Measurements from ENCODE around the gene VSIG2.
A peak's percentile ranks its signal among the peaks of the same experiment; 100 is the strongest.

The VSIG2 gene

GRCh38 chr11:124724979-124725718 lies 26.9 kb downstream of the VSIG2 start:
- no peak for DNase-seq (ENCODE audit: low read depth)

DNA sequence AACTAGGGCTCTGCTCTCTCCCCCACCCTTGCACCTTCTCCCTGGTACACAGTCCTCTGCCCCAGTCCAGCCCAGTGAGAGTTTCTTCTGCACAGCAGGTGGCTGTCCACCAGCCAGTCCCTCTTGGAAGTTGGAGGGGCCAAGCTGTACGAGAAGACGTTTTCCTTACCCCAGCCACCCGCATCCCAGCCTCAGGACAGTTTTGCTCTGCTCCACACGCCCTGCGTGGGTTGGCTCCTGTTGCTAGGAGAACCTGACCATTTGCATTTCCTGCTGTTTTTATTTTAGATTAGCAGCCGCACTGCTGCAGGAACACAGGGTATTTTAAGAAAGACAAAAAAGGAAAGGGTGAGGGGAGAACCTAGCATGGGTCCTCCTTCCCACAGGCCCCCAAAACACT lies 29.9 kb downstream of the VSIG2 start:
- no peak for DNase-seq (ENCODE audit: low read depth)

DNA sequence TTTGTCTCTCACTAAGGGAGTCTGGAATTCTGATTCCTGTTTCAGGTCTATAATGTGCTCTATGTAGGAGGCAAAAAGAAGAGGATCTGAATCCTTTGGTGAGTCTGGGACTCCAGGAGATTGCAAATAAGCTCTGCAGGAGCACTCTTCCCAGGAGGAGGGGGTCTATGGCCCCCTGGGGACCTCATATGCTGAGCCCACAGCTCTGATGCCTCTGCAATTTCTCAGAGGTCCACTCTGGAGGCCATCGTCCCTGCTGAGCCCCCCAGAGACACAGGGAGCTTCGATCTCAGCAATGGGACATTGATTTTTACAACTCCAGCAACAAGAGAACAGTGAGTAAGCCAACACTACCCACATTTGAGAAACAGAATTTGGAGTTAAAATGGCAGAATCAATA lies 32.5 kb downstream of the VSIG2 start:
- DNase-seq (ENCODE audit: low read depth) = no peak

DNA sequence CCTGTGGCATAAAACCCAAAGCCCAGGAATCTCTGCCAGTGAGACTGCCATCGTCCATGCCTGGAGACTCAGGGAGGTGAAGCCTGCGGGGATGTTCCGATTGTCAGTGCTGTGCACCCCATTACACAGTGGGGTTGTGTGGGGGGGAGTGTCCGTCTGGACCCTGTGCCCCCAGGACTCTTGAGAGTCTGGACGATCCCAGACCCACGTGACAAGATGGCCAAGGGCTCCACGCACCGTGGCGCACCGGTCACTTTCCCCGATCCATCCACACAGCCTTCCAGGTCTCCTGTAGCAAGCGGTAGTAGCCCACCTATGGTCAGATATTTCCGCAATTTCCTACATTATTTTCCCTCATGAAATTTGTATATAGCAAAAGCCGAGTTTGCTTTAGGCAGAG lies 33.3 kb downstream of the VSIG2 start:
- DNase-seq (ENCODE audit: low read depth) = no peak

- peak; percentile 8 for DNase-seq (ENCODE audit: low read depth)
These were observed 34.0 kb downstream of the VSIG2 start for GRCh38 chr11:124717786-124718651.

GRCh38 chr11:124717421-124717785 lies 34.7 kb downstream of the VSIG2 start:
- DNase-seq (ENCODE audit: low read depth) = no peak

- DNase-seq (ENCODE audit: low read depth) = no peak
These were observed 35.5 kb downstream of the VSIG2 start for GRCh38 chr11:124716591-124716990.

GRCh38 chr11:124712392-124712791 lies 39.7 kb downstream of the VSIG2 start:
- no peak for DNase-seq (ENCODE audit: low read depth)

GRCh38 chr11:124707829-124708228 lies 44.2 kb downstream of the VSIG2 start:
- DNase-seq (ENCODE audit: low read depth) = no peak

GRCh38 chr11:124700028-124700427 lies 52.0 kb downstream of the VSIG2 start:
- DNase-seq (ENCODE audit: low read depth) = no peak

DNA sequence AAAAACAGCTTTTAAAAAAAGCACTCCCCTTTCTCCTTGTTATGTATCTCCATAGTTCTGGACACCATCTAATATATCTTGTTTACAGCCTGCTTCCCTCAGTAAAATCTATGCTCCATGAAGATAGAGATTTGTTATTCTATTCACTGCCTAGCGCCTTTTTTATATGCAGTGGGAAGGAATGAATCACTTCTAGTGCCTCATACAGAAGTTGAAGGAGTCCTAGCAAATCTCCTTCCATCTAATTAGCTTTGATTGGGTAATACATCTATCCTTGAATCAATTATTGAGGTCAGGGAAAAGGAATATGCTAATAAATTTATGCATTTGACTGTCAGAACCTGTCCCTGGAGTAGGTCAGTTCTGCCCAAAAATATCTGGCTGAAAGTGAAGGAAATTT lies 52.5 kb downstream of the VSIG2 start:
- DNase-seq (ENCODE audit: low read depth) = no peak

All from T follicular helper cell (primary cell).